Hippocampal formation (tissue), 2 donors: ENCODE measurements around the gene GNAI3.
A peak's percentile ranks its signal among the peaks of the same experiment; 100 is the strongest.

Source experiments
- DNase-seq, 2 donors: peaks; one replicate each; lab custom pipeline; 2025; lab: John Stamatoyannopoulos, UW

Gene GNAI3

GRCh38 chr1:109546311-109547109, 1.9 kb upstream of the GNAI3 start:
- peak; percentile 82 to 91 for DNase-seq

- DNase-seq = no peak
Observed at GRCh38 chr1:109547463-109548320, 723 bp upstream of the GNAI3 start.

DNA sequence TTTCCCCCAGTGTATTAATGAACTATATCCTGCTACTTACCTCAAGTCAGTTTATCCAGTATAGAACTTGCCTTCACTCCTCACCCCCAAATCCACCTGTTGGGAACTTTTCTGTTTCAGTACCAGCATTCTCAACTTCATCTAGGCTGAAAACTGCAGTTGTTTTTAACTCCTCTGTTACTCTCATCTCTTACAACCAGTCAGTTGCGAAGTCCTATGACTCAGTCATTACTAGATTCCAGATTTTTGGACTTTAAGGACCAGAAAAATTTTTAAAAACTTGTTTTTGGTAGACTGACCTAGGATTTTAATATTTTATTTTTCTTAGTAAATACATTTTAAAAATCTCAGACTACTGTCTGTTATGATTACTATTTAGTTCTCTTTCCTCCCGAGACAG, 8.1 kb downstream of the GNAI3 start:
- DNase-seq = no peak

DNA sequence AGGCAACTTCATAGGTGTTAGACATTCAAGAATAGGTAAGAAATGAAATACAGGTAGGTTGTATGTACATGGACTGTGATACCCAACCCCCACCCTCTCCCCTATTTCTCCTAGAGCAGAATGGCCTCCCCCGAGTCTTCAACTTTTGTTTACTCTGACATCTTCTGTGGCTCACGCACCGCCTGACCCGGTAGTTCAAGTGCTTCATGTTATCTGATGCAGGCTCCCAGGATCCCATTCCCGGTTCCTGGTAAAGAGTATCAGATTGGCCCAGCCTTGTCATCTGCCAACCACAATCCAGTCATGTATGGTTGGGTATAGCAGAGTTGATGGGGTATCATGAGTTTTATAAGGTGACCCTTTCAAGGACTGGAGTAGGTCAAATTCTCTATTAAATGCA, 9.1 kb downstream of the GNAI3 start:
- no peak for DNase-seq

DNA sequence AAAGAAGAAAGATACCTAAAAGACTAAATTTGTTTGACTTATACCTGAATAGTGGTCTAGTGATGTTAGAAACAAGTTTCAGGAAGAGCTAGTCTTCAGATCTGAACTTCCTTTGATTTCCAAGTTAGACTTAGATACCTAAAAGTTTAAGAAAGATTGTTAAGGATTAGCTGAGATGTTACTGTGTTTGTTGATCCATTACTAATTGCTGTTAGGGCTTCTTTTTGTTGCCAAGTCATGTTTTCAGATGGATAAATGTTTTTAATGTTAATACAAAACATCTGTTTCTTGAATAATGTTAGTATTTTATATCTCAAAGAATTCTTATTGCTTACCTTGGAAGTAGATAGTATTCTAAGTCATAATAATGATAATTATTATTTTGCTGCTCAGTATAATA, 11.6 kb downstream of the GNAI3 start:
- no peak for DNase-seq

DNA sequence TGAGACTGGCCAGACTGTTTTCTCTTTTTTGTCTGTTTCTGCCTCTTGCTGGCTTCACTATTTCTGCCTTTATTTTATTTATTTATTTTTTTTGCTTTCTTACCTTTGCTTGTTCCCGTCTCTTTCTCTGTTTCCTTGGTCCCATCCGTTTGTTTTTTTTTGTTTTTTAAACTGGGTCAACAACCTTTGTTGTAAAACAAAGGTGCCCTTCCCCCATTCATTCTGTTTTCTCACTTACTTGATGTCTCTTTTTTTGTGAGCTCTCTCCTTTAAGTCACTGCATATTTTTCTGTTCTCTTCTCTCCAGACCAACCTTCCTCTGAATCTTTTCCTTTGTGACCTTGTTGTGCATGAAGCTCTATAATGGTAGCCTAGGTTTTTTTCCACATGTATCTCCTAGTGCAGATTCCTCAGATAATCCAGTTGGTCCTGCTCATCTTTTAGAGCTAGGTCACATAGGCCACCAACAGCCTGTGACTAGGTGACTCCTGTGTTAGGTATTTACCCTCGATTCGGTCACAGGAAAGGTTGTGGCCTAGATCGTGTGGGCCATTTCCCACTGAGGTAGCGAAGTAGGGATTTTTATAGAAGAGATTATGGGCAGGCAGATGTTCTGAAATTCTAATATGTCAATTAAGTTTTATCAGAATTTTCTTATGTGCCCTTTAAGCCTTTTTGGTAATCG, 15.9 kb downstream of the GNAI3 start:
- DNase-seq = no peak

DNA sequence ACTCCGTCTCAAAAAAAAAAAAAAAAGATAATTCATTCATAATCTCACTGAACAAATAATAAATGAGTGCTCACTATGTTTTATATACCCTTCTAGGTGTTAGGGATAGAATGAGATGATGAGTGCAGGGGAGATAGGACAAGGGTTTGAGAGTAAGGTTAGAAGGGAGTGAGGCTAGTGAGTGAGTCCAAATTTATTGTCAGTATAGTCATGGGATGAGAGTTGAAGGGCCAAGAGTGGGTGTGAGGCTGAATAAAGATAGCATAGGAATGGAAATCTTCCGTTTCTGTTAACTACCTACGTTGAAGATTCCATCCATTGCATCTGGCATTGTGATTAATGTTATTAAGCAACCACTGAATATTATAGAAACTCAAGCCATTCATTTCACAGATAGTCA, 16.8 kb downstream of the GNAI3 start:
- DNase-seq = no peak

DNA sequence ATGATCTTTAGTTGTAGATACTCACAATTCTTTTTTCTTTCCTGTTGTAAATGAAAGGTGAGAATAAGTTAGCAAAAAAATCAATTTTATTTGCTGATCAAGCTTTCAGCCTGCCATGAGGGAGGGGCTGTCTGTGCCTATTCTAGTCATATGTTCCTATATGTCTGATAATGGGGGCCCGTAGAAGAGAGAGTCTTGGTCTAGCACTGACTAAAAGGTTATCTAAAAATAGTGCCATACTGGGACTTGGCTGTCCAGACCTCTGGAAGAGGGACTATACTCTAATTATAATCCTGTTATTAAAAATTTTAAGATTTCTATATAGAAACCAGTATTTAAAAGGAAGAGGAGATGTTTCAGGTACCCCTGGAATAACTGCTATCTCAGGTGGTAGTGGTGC, 18.6 kb downstream of the GNAI3 start:
- no peak for DNase-seq

- DNase-seq = no peak
Observed at GRCh38 chr1:109567877-109568672, 19.7 kb downstream of the GNAI3 start.

- no peak for DNase-seq
Observed at GRCh38 chr1:109569323-109569722, 20.9 kb downstream of the GNAI3 start.

DNA sequence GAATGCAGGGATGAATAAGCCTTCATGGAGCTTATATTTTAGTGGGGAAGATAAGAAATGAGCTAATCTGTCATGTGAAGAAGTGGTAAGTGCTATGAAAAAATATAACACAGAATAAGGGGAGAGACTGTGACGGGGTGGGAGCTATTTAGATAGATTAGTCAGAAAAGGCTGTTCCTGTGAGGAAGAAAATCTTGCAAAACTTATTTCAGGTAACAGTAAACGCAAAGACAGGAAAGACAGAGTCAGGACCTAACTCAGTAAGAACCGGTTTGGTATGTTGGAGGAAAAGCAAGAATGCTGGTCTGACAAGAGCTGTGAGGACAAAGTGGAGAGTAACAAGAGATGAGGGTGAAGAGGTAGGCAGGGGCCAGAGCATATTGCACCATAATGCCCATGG, 22.0 kb downstream of the GNAI3 start:
- DNase-seq = no peak

DNA sequence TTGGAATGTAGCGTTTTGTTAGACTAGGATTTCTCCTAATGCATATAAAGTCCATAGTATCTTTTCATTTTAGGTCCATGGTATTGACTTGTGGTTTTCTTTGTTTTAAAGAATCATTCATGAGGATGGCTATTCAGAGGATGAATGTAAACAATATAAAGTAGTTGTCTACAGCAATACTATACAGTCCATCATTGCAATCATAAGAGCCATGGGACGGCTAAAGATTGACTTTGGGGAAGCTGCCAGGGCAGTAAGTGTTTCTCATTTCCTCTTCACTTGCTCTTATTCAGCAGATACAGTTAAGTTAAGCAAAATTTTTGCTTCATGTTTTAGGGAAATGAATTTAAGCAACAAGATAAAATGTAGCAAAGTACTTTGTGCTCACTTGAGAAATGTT, 25.4 kb downstream of the GNAI3 start:
- no peak for DNase-seq

DNA sequence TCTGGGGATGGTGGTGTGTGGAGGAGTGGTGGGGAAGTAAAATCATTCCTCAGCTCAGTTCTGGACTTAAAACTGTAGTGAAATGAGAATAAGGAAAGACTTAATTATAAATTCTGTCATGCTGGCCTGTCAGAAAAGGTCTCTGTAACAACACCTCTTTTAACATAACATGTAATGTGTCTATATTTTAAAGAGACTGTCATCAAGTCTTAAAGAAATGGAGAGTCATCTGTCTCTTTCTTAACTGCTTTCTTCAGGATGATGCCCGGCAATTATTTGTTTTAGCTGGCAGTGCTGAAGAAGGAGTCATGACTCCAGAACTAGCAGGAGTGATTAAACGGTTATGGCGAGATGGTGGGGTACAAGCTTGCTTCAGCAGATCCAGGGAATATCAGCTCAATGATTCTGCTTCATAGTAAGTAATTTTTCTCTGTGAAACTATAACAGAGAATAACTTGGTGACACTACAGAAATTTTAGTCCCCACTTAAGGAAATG, 30.6 kb downstream of the GNAI3 start:
- no peak for DNase-seq

GRCh38 chr1:109579491-109579890, 31.1 kb downstream of the GNAI3 start:
- peak in 1 of 2 donors; percentile 1 for DNase-seq

GRCh38 chr1:109582021-109582420, 33.6 kb downstream of the GNAI3 start:
- DNase-seq = no peak

DNA sequence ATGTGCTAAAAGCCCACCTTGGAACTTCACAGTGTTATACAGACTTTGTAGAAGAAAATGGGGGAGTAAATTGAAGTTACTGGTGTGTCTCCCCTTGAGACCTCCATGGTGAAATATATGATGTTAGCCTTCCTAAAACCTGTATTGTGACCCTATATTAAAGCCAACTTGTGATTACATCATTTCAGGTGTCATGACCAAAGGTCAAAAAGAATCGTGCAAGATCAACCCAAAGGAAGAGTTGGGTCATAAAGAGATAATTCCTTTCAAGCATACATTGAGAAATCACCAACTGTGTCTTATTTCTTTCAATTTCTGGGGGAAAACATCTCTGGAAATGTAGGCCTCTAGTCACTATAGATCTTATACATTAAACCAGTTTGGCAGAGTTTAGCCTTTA, 36.4 kb downstream of the GNAI3 start:
- DNase-seq = no peak

GRCh38 chr1:109586055-109586454, 37.6 kb downstream of the GNAI3 start:
- DNase-seq = no peak

GRCh38 chr1:109589177-109589576, 40.8 kb downstream of the GNAI3 start:
- DNase-seq = no peak

DNA sequence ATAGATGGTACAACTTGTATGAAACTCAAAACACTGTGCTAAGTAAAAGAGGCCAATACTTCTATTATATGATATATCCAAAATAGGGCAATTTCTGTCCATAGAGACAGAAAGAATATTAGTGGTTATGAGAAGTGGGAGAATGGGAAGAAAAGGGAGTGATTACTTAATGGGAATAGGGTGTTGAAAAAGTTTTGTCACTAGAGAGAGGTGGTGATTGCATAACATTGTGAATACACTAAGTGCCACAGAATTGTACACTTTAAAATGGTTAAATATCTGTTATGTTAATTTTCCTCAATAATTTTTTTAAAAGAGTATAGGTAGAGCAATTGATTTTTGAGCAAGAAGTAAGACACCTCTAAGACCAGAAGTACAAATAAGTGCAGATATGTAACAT, 41.3 kb downstream of the GNAI3 start:
- no peak for DNase-seq

DNA sequence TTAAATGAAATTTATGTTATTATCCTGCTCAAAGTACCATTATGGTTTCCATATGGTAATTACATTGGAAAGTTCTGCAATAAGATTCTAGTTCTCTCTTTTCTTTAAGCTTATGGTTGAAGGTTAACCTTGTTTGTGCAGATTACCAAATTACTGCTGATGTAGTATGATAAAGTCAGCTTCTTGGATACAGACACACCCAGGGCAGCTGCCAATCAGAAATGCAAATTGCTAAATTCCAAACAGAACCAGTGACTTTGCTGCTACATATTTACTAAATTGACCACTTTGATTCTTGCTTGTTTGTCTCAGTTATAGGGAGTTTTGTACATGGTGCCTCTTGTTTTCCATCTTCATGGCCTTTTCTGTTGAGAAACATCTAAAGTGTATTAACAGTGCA, 44.5 kb downstream of the GNAI3 start:
- DNase-seq = no peak

- DNase-seq = no peak
Observed at GRCh38 chr1:109595531-109595930, 47.1 kb downstream of the GNAI3 start.

DNA sequence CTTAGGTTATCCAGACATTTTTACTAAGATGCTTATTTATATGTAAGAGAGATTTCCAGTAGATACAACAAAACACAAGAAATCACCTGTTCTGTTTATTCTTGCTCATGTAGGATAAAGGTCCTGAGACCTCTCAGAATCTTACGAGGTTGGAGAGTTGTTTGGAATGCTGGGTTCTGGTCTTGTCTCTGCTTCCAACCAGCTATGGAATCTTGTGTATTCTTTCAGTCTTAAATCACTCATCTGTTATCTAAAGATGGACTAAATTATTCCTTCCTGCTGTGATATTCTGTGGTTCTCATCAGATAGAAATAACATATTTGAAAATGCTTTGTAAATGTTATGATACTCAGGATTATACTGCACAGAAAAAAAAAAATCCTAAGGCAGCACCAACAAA, 49.7 kb downstream of the GNAI3 start:
- DNase-seq = no peak
